Endothelial cell of umbilical vein (primary cell): ENCODE measurements around the gene KCNH2. TPM values are rescaled to one million over a fixed set of nuclear protein-coding genes. Genes with fewer than 3 reads are reported as not detected.

Experiments
- BruUV-seq: library from RNA; stranded (reverse); fragments of 400-500 nt; replicated peaks from 2 replicates; lab custom pipeline; 2021; lab: Mats Ljungman, UMichigan
- CTCF ChIA-PET: fragments of 300-600, 350-600 bp; sonication (Branson Sonifier 250); formaldehyde crosslinking; loops from one replicate; lab custom pipeline; 2021; ENCODE audit warnings: antibody characterized with exemption, inconsistent platforms; lab: Charles Lee
- POLR2A ChIA-PET: fragments of 300-600, 350-600 bp; sonication (Branson Sonifier 250); formaldehyde crosslinking; loops from one replicate; lab custom pipeline; 2021; ENCODE audit warnings: antibody characterized with exemption, inconsistent platforms; lab: Charles Lee
- DNase-seq: peaks from one replicate; pipeline ENCODE4 v3.0.0-alpha.2; 2011; ENCODE audit warnings: low read depth, low spot score
- FAIRE-seq: peaks from 2 replicates; lab custom pipeline; 2011; peaks lifted over from hg19 to GRCh38; lab: Jason Lieb, UNC
- H2AFZ ChIP-seq: 2 replicates; pipeline ENCODE4 v1.6.0; 2012; ENCODE audit warnings: low read depth, low read length, control low read depth, inconsistent platforms
- H3K27ac ChIP-seq: 2 replicates; pipeline ENCODE4 v1.5.1; 2011; ENCODE audit warnings: low read depth, mild to moderate bottlenecking, control low read depth, low read length, moderate library complexity; ENCODE audit not compliant: insufficient read depth
- H3K27me3 ChIP-seq, 2 experiments: 2 replicates each; pipeline versions ENCODE4 v1.6.0 to v1.6.1; 2011; ENCODE audit warnings: low read length in 2 of 2, mixed read lengths in 1 of 2; ENCODE audit not compliant: control insufficient read depth in 2 of 2, insufficient read depth in 2 of 2
- H3K36me3 ChIP-seq, 2 experiments: 2 replicates in 1 of 2; 3 replicates in 1 of 2; pipeline ENCODE4 v1.5.1; 2011; ENCODE audit warnings: low read length in 2 of 2, mild to moderate bottlenecking in 1 of 2, moderate library complexity in 1 of 2; ENCODE audit not compliant: control insufficient read depth in 2 of 2, insufficient read depth in 2 of 2; ENCODE audit errors: extremely low read depth in 1 of 2
- H3K4me1 ChIP-seq: 3 replicates; pipeline ENCODE4 v1.5.1; 2011; ENCODE audit warnings: mild to moderate bottlenecking, low read length; ENCODE audit not compliant: control insufficient read depth, insufficient read depth; ENCODE audit errors: extremely low read depth
- H3K4me2 ChIP-seq: 2 replicates; pipeline ENCODE4 v1.6.1; 2011; ENCODE audit warnings: low read length, control low read depth, mixed read lengths; ENCODE audit not compliant: insufficient read depth
- H3K4me3 ChIP-seq, 3 experiments: fragments of 200-600 bp in 1 of 3; sonication (generic), shearing (Covaris generic) in 1 of 3; replicated peaks in 1 of 3; 2 replicates each; pipeline ENCODE4 v1.5.1; 2011 to 2016; ENCODE audit warnings: control low read depth in 3 of 3, low read length in 3 of 3, mild to moderate bottlenecking in 2 of 3, inconsistent platforms in 1 of 3, low read depth in 1 of 3, moderate library complexity in 1 of 3; ENCODE audit not compliant: insufficient read depth in 1 of 3
- H3K79me2 ChIP-seq: 2 replicates; pipeline ENCODE4 v1.6.0; 2012; ENCODE audit warnings: low read length, inconsistent platforms; ENCODE audit not compliant: control insufficient read depth, insufficient read depth
- H3K9ac ChIP-seq: replicated peaks from 2 replicates; pipeline ENCODE3; 2011; ENCODE audit warnings: low read length, control low read depth; ENCODE audit not compliant: insufficient read depth; ENCODE audit errors: extremely low read depth
- H3K9me1 ChIP-seq: replicated peaks from 3 replicates; pipeline ENCODE4 v1.6.0; 2011; ENCODE audit warnings: mild to moderate bottlenecking, low read length; ENCODE audit not compliant: control insufficient read depth, insufficient read depth; ENCODE audit errors: extremely low read depth
- H3K9me3 ChIP-seq: replicated peaks from 2 replicates; pipeline ENCODE4 v1.5.1; 2012; ENCODE audit warnings: low read length, inconsistent platforms; ENCODE audit not compliant: control insufficient read depth, insufficient read depth
- H4K20me1 ChIP-seq: replicated peaks from 2 replicates; pipeline ENCODE3; 2011; ENCODE audit warnings: mild to moderate bottlenecking, low read length; ENCODE audit not compliant: control insufficient read depth, insufficient read depth; ENCODE audit errors: extremely low read depth
- CTCF ChIP-seq, 2 donors: IDR thresholded peaks; 1 replicate in 1 of 2; 2 replicates in 1 of 2; pipeline ENCODE4 v1.5.1; 2011; ENCODE audit warnings: low read length in 2 of 2, mild to moderate bottlenecking in 2 of 2, moderate library complexity in 2 of 2, control low read depth in 1 of 2, inconsistent platforms in 1 of 2, low read depth in 1 of 2; ENCODE audit not compliant: insufficient read depth in 1 of 2; ENCODE audit errors: extremely low read depth in 1 of 2
- FOS ChIP-seq: IDR thresholded peaks from 2 replicates; pipeline ENCODE4 v1.6.1; 2011; ENCODE audit warnings: mild to moderate bottlenecking, low read length, moderate library complexity, borderline replicate concordance; ENCODE audit not compliant: insufficient read depth
- JUN ChIP-seq: IDR thresholded peaks from 2 replicates; pipeline ENCODE4 v1.6.1; 2011; ENCODE audit warnings: borderline replicate concordance, low read depth; ENCODE audit not compliant: insufficient read length, insufficient read depth
- POLR2A ChIP-seq: IDR thresholded peaks from 2 replicates; pipeline ENCODE4 v1.6.1; 2012; ENCODE audit warnings: low read depth, mild to moderate bottlenecking, control low read depth, low read length
- POLR2AphosphoS5 ChIP-seq: IDR thresholded peaks from 2 replicates; pipeline ENCODE4 v1.6.1; 2012; ENCODE audit warnings: low read depth, mild to moderate bottlenecking, control low read depth, low read length, moderate library complexity; ENCODE audit not compliant: insufficient read depth
- dilution Hi-C: fragments of 300-500 bp; cut with MboI; formaldehyde crosslinking; loops from one replicate; pipeline ENCODE4 v1.15.0; 2019; ENCODE audit warnings: low sequenced_read_pairs; ENCODE audit not compliant: extremely low pct_ligation_motif_present
- intact Hi-C: fragments of 100-400 bp; cut with micrococcal nuclease; formaldehyde crosslinking; loops from one replicate; pipeline ENCODE4 v1.10.0; 2022
- polyA plus RNA-seq, 4 experiments: library from polyadenylated mRNA; depleted of rRNA in 3 of 4; stranded (reverse) in 3 of 4; unstranded in 1 of 4; fragments of >200 nt; gene quantifications; 2 replicates each; pipeline versions ENCODE4 v1.2.1 to v1.2.3, GENCODE V29; 2011 to 2012; ENCODE audit warnings: missing spikeins in 1 of 4
- total RNA-seq: library from RNA; stranded (reverse); gene quantifications from 2 replicates; pipeline ENCODE4 v1.2.3, GENCODE V29; 2021

The KCNH2 gene
- total and polyA plus RNA-seq, 2 donors (not counting 3 experiments of a cell fraction or from before 2014, with no cell fraction given): 0.03 to 0.09 TPM

GRCh38 chr7:150970424-150970823 is 7.7 kb downstream of the KCNH2 start:
- ChIA-PET POLR2A (no interaction called here), CTCF (interaction anchor here (0.7 to 4.7 kb wide), 6 partner anchors 11 to 48 kb away, joined by 3 to 25 read pairs (median 7); no protein-coding TSS in a partner anchor)
- Histone ChIP-seq H3K4me3 (no peak overlapping the region), H3K79me2 (no peaks in the 10 kb centered on the region), H3K36me3 (no peaks in the 10 kb centered on the region), H3K9me1 (no peaks in the 10 kb centered on the region), H4K20me1 (no peaks in the 10 kb centered on the region), H3K27me3 (peaks cover 11 to 21% of the 10 kb centered on the region in 2 experiments), H3K4me2 (no peak overlapping the region), H3K4me1 (peaks cover 9% of the 10 kb centered on the region), H3K27ac (no peak overlapping the region), H3K9ac (no peak overlapping the region), H3K9me3 (no peaks in the 10 kb centered on the region), H2AFZ (no peak overlapping the region)
- DNase-seq (no peak), FAIRE-seq (no peak)
- intact Hi-C loops (no loop called here), dilution Hi-C loops (no loop called here)
- no peak for TF ChIP-seq JUN
- BruUV-seq: no TSS peak

- POLR2A ChIA-PET: no interaction called here
- dilution Hi-C loops: no loop called here
- no TSS peak for BruUV-seq
Measured at GRCh38 chr7:150969475-150969874, 8.6 kb downstream of the KCNH2 start.

More at GRCh38 chr7:150969475-150969874, 8.6 kb downstream of the KCNH2 start:
- Histone ChIP-seq H3K9ac (no peak overlapping the region), H3K36me3 (no peaks in the 10 kb centered on the region), H3K4me2 (no peak overlapping the region), H3K27me3 (peaks cover 11 to 21% of the 10 kb centered on the region in 2 experiments), H3K4me1 (no peaks in the 10 kb centered on the region), H2AFZ (no peak overlapping the region), H4K20me1 (no peaks in the 10 kb centered on the region), H3K27ac (no peak overlapping the region), H3K79me2 (no peaks in the 10 kb centered on the region), H3K9me1 (no peaks in the 10 kb centered on the region), H3K9me3 (no peaks in the 10 kb centered on the region), H3K4me3 (no peak overlapping the region)
- CTCF ChIA-PET: interaction anchor here (0.9 to 4.7 kb wide), 7 partner anchors 10 to 71 kb away, joined by 3 to 25 read pairs (median 5); no protein-coding TSS in a partner anchor
- no peak for FAIRE-seq
- intact Hi-C loops: no loop called here
- TF ChIP-seq POLR2A (no peak), CTCF (IDR thresholded peaks at IDR 0.05; ENCODE audit: extremely low read depth in 1 of 2, insufficient read depth in 1 of 2, low read depth in 1 of 2, low read length in 2 of 2) (no peak), POLR2AphosphoS5 (no peak), FOS (no peak)
- no peak for DNase-seq
